Left lung (tissue), 10 donors: ENCODE results near the gene CNOT2. TPM values are rescaled to one million over a fixed set of nuclear protein-coding genes. Genes with fewer than 3 reads are reported as not detected.

ENCODE experiments used
- ATAC-seq: fragments of 200-7000 bp; cut with Tn5 transposase; one replicate; pipeline ENCODE4 v1.9.1; 2020; ENCODE audit warnings: moderate library complexity
- DNase-seq, 4 donors: peaks; one replicate each; pipeline ENCODE4 v3.0.0-alpha.2; 2013 to 2020
- H3K27ac ChIP-seq, 2 donors: fragments of 200-600 bp; sonication (generic) in 1 of 2; one replicate each; pipeline versions ENCODE4 v1.5.0 to v1.8.0; 2020 to 2021
- H3K27me3 ChIP-seq, 2 donors: fragments of 200-600 bp; sonication (generic) in 1 of 2; one replicate each; pipeline versions ENCODE4 v1.5.0 to v1.8.0; 2020 to 2021
- H3K36me3 ChIP-seq, 2 donors: fragments of 200-600 bp; sonication (generic) in 1 of 2; one replicate each; pipeline versions ENCODE4 v1.5.0 to v1.8.0; 2020 to 2021
- H3K4me1 ChIP-seq, 2 donors: fragments of 200-600 bp; one replicate each; pipeline ENCODE4 v1.8.0; 2021
- H3K4me3 ChIP-seq, 2 donors: fragments of 200-600 bp; sonication (generic) in 1 of 2; one replicate each; pipeline versions ENCODE4 v1.5.0 to v1.8.0; 2020 to 2021; ENCODE audit warnings: mild to moderate bottlenecking in 1 of 2
- H3K9me3 ChIP-seq, 2 donors: fragments of 200-600 bp; sonication (generic) in 1 of 2; one replicate each; pipeline versions ENCODE4 v1.5.0 to v1.8.0; 2020 to 2021
- CTCF ChIP-seq, 2 donors: fragments of 200-600 bp; sonication (generic) in 1 of 2; IDR thresholded peaks; one replicate each; pipeline versions ENCODE4 v1.5.0 to v1.8.0; 2021; ENCODE audit warnings: antibody characterized with exemption in 2 of 2
- intact Hi-C, 2 donors: fragments of 100-400 bp; cut with DNase I; formaldehyde crosslinking; loops; one replicate each; pipeline versions ENCODE4 v1.11.2 to v1.14.2; 2022
- polyA plus RNA-seq, 6 donors: library from polyadenylated mRNA; unstranded; fragments of 120-200 nt; gene quantifications; one replicate each; pipeline ENCODE4 v1.2.1, GENCODE V29; 2013; ENCODE audit not compliant: insufficient read length in 6 of 6
- total RNA-seq, 2 donors: library from RNA; stranded (reverse); fragmentation: NEBNext Ultra II Directional; extraction: Animal tissue kit (Norgen Biotek cat#: 25700); gene quantifications; one replicate each; pipeline ENCODE4 v1.2.1, GENCODE V29; 2021
- donor health status: DM: no; HTN: yes; CAD: no.
- donor health status: DM: no; HTN: no; CAD: no.

CNOT2 gene
- total and polyA plus RNA-seq, 8 donors: 52.3 to 161 (median 135) TPM

DNA sequence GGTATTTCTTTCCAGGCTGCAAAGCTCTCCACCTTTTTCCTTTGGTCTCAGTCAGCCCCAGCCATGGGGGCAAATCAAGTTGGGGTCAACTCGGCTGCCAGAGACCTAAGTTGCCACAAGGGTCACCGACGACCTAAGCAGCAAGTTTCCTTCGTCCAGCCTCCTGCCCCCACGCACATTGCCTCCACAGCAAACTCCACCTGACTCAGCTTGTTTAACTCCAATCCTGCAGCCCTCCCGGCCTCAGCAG, 122.1 kb downstream of the CNOT2 start:
- Histone ChIP-seq H3K4me3 (peak overlapping the region; percentile 66 to 76), H3K27ac (no peak overlapping the region), H3K4me1 (peaks cover 0 to 16% of the 10 kb centered on the region in 2 donors), H3K9me3 (no peaks in the 10 kb centered on the region), H3K36me3 (no peaks in the 10 kb centered on the region), H3K27me3 (peaks cover 24 to 61% of the 10 kb centered on the region in 2 donors)
- ATAC-seq: no peak
- no peak for TF ChIP-seq CTCF (IDR thresholded peaks at IDR 0.05)
- no peak for DNase-seq
- intact Hi-C loops: no loop called here

DNA sequence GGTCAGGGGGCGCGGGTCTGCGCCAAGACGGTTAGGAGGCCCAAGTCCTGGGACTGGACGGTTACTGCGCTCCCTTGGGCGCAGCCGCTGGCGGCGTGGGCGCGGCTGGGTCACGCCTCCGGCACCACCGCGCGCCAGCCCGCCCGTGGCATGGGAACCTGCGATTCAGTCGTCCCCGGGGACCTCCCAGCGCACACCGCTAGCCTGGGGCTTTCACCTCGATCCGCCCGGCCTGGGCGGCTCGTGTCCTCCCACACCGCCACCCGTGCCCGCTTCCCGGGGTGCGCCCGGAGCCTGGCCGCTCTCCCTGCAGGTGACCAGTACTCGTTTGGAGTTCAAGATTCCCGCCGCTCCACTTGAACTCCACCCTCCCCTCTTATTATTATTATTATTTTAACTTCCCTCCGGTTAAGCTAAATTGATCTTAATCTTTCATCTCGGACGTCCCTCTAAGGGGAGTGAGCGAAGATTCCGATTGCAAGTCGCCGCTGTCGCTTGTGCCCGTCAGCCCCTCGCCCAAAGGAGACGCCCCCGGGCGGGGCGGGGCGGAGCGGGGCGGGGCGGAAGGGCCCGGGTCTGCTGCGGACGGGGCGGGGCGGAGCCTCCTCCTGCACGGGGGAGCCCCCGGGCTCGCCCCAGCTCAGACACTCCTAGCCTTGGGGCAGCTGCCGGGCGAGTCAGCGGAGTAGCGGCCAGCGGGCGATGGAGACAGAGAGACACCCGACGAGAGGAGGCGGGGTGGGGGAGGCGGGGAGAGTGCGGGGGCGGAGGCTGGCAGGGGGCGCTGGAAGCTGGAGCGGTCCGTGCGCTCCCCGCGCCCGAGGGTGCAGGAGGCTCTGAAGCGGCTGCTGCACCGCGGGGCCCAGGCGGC, 122.7 kb downstream of the CNOT2 start, which contains the start of gene KCNMB4:
KCNMB4 (plus strand) TSS at position 643 of the 871 bp plus-strand sequence. CDS start 445 bp downstream, outside the sequence.
- H3K4me1 ChIP-seq: peaks cover 0 to 16% of the 10 kb centered on the region in 2 donors
- H3K9me3 ChIP-seq: no peaks in the 10 kb centered on the region
- no peaks in the 10 kb centered on the region for H3K36me3 ChIP-seq
- no peak for TF ChIP-seq CTCF (IDR thresholded peaks at IDR 0.05)
- DNase-seq (peak; percentile 61 to 89 (median 68)), ATAC-seq (peak; percentile 93)
- H3K4me3 ChIP-seq: peak within 1 kb of the TSS; percentile 66 to 76
- intact Hi-C loops: no loop called here
- H3K27ac ChIP-seq: peak within 1 kb of the TSS in 1 of 2 donors; percentile 25
- H3K27me3 ChIP-seq: peaks cover 24 to 61% of the 10 kb centered on the region in 2 donors

DNA sequence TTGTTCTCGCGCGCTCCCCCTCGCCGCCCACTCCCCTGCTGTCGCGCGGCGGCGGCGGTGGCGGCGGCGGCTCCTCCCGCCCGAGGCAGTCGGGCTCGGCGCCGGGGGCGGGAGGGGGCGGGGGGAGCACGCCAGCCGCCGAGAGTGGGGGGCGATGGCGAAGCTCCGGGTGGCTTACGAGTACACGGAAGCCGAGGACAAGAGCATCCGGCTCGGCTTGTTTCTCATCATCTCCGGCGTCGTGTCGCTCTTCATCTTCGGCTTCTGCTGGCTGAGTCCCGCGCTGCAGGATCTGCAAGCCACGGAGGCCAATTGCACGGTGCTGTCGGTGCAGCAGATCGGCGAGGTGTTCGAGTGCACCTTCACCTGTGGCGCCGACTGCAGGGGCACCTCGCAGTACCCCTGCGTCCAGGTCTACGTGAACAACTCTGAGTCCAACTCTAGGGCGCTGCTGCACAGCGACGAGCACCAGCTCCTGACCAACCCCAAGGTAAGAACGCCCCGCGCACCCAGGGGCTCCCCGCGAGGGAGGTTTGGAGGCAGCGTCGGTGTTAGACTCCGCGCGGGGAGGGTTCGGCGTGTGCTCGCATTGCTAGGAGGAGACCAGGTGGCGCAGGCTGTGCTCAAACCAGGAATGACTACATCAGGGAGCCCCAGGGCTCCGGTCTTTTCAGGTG, 123.5 kb downstream of the CNOT2 start:
- H3K27ac ChIP-seq: peak overlapping the region in 1 of 2 donors; percentile 25
- peak; percentile 22 for ATAC-seq

GRCh38 chr12:70367258-70368141, 124.3 kb downstream of the CNOT2 start:
- TF ChIP-seq CTCF (IDR thresholded peaks at IDR 0.05): no peak
- H3K4me1 ChIP-seq: peaks cover 0 to 16% of the 10 kb centered on the region in 2 donors
- H3K9me3 ChIP-seq: no peaks in the 10 kb centered on the region
- peaks cover 24 to 61% of the 10 kb centered on the region in 2 donors for H3K27me3 ChIP-seq
- DNase-seq (peak in 2 of 4 donors; percentile 25 to 27), ATAC-seq (no peak)
- peak overlapping the region in 1 of 2 donors; percentile 25 for H3K27ac ChIP-seq
- no peaks in the 10 kb centered on the region for H3K36me3 ChIP-seq
- peak overlapping the region; percentile 66 to 76 for H3K4me3 ChIP-seq
- intact Hi-C loops: no loop called here

More for the DNA sequence above, 123.5 kb downstream of the CNOT2 start:
- H3K9me3 ChIP-seq: no peaks in the 10 kb centered on the region
- no peaks in the 10 kb centered on the region for H3K36me3 ChIP-seq
- DNase-seq: peak; percentile 33 to 80 (median 40)
- intact Hi-C loops: no loop called here
- peaks cover 0 to 16% of the 10 kb centered on the region in 2 donors for H3K4me1 ChIP-seq
- TF ChIP-seq CTCF (IDR thresholded peaks at IDR 0.05): no peak
- peak overlapping the region; percentile 66 to 76 for H3K4me3 ChIP-seq
- peaks cover 24 to 61% of the 10 kb centered on the region in 2 donors for H3K27me3 ChIP-seq
